CD4-positive, alpha-beta T cell (primary cell): ENCODE measurements around the gene PIKFYVE. TPM values are rescaled to one million over a fixed set of nuclear protein-coding genes. Genes with fewer than 3 reads are reported as not detected.

Experiments used
- ATAC-seq: fragments of 200-7000 bp; cut with Tn5 transposase; one replicate; pipeline ENCODE4 v1.10.0; 2022; ENCODE audit warnings: mild to moderate bottlenecking; ENCODE audit not compliant: poor library complexity
- CTCF ChIA-PET: fragments of 350-600 bp; sonication (Branson Sonifier 250); formaldehyde crosslinking; loops from one replicate; lab custom pipeline; 2021; ENCODE audit warnings: antibody characterized with exemption, inconsistent platforms; lab: Charles Lee
- POLR2A ChIA-PET: fragments of 350-600 bp; sonication (Branson Sonifier 250); formaldehyde crosslinking; loops from one replicate; lab custom pipeline; 2021; ENCODE audit warnings: antibody characterized with exemption, inconsistent platforms; lab: Charles Lee
- DNase-seq, 14 experiments: peaks; one replicate each; pipeline ENCODE4 v3.0.0-alpha.2; 2013 to 2020; ENCODE audit warnings: mixed read lengths in 2 of 14
- H3K27ac ChIP-seq, 2 donors: one replicate each; pipeline versions ENCODE4 v1.5.1 to v1.7.0; 2013; ENCODE audit warnings: low read length in 2 of 2, low read depth in 1 of 2, mild to moderate bottlenecking in 1 of 2
- H3K27me3 ChIP-seq, 2 experiments: 1 replicate in 1 of 2; 2 replicates in 1 of 2; pipeline versions ENCODE4 v1.6.1 to v1.7.0; 2013; ENCODE audit warnings: low read length in 2 of 2, control low read depth in 1 of 2, mild to moderate bottlenecking in 1 of 2, moderate library complexity in 1 of 2; ENCODE audit not compliant: insufficient read depth in 2 of 2, control insufficient read depth in 1 of 2
- H3K36me3 ChIP-seq: one replicate; pipeline ENCODE4 v1.6.1; 2013; ENCODE audit warnings: low read length, control low read depth; ENCODE audit not compliant: insufficient read depth
- H3K4me1 ChIP-seq: one replicate; pipeline ENCODE4 v1.6.1; 2013; ENCODE audit warnings: low read length, control low read depth; ENCODE audit not compliant: insufficient read depth
- H3K4me3 ChIP-seq: one replicate; pipeline ENCODE4 v1.5.1; 2013; ENCODE audit warnings: mild to moderate bottlenecking, low read length, moderate library complexity
- H3K9me3 ChIP-seq, 2 experiments: 1 replicate in 1 of 2; 2 replicates in 1 of 2; pipeline versions ENCODE4 v1.6.1 to v1.7.0; 2013; ENCODE audit warnings: low read length in 2 of 2, mild to moderate bottlenecking in 2 of 2, control low read depth in 1 of 2, moderate library complexity in 1 of 2; ENCODE audit not compliant: control insufficient read depth in 1 of 2, insufficient read depth in 1 of 2
- H3K27ac Mint-ChIP-seq: one replicate; pipeline ENCODE4 v1.8.0; 2020; ENCODE audit warnings: mixed read lengths
- H3K27me3 Mint-ChIP-seq: one replicate; pipeline ENCODE4 v1.8.0; 2021; ENCODE audit warnings: mixed read lengths
- H3K36me3 Mint-ChIP-seq: one replicate; pipeline ENCODE4 v1.8.0; 2021; ENCODE audit warnings: low read depth, mixed read lengths
- H3K4me1 Mint-ChIP-seq: one replicate; pipeline ENCODE4 v1.8.0; 2021; ENCODE audit warnings: low read depth, mixed read lengths
- H3K4me3 Mint-ChIP-seq: one replicate; pipeline ENCODE4 v1.8.0; 2020; ENCODE audit warnings: mild to moderate bottlenecking, mixed read lengths
- H3K9me3 Mint-ChIP-seq: one replicate; pipeline ENCODE4 v1.8.0; 2020; ENCODE audit warnings: mixed read lengths
- intact Hi-C, 2 experiments: fragments of 100-400 bp; cut with DNase I in 1 of 2; cut with micrococcal nuclease in 1 of 2; formaldehyde crosslinking; loops; one replicate each; pipeline versions ENCODE4 v1.15.1 to v1.9.0; 2023 to 2025; cut with DNase I, micrococcal nuclease
- total RNA-seq, 174 experiments: library from RNA in 2 of 174; stranded (reverse) in 2 of 174; gene quantifications; one replicate each; pipeline ENCODE4 v1.2.3 and lab custom pipeline; 2021 to 2026
- TF ChIP-seq, protein P1 (sequence below): fragments of 200-600 bp; IDR thresholded peaks from one replicate; pipeline ENCODE4 v1.8.0; 2022; ENCODE audit warnings: antibody characterized with exemption, mild to moderate bottlenecking

Gene PIKFYVE
- total RNA-seq, 2 experiments from 2014 or later: 29.3 to 29.9 TPM

GRCh38 chr2:208251098-208251497 is 15.0 kb upstream of the PIKFYVE start:
- Mint-ChIP-seq H3K4me1 (peaks cover 18% of the 10 kb centered on the region), H3K27ac (no peak overlapping the region), H3K27me3 (no peaks in the 10 kb centered on the region), H3K9me3 (no peaks in the 10 kb centered on the region), H3K36me3 (peaks cover 77% of the 10 kb centered on the region), H3K4me3 (no peak overlapping the region)
- ChIA-PET CTCF (interaction anchor here (1.2 to 5.6 kb wide), 2 partner anchors 17 to 540 kb away, joined by 4 to 57 read pairs; partner anchors contain the start of genes CCNYL1 and PIKFYVE), POLR2A (no interaction called here)
- ATAC-seq: no peak
- no peak overlapping the region for H3K27ac ChIP-seq
- H3K4me3 ChIP-seq: no peak overlapping the region
- H3K27me3 ChIP-seq: no peaks in the 10 kb centered on the region
- intact Hi-C loops: loop anchor here (5.0 to 10.0 kb wide), 7 partner anchors 79 to 1754 kb away; partner anchors contain the start of genes CCNYL1 (in 1 of the 2), KLF7 (in 1 of the 2), METTL21A (in 1 of the 2) and PLEKHM3 (in 1 of the 2)
- peaks cover 20% of the 10 kb centered on the region for H3K4me1 ChIP-seq
- peaks cover 50% of the 10 kb centered on the region for H3K36me3 ChIP-seq
- H3K9me3 ChIP-seq: no peaks in the 10 kb centered on the region
- no peak for DNase-seq
- TF ChIP-seq, protein P1, sequence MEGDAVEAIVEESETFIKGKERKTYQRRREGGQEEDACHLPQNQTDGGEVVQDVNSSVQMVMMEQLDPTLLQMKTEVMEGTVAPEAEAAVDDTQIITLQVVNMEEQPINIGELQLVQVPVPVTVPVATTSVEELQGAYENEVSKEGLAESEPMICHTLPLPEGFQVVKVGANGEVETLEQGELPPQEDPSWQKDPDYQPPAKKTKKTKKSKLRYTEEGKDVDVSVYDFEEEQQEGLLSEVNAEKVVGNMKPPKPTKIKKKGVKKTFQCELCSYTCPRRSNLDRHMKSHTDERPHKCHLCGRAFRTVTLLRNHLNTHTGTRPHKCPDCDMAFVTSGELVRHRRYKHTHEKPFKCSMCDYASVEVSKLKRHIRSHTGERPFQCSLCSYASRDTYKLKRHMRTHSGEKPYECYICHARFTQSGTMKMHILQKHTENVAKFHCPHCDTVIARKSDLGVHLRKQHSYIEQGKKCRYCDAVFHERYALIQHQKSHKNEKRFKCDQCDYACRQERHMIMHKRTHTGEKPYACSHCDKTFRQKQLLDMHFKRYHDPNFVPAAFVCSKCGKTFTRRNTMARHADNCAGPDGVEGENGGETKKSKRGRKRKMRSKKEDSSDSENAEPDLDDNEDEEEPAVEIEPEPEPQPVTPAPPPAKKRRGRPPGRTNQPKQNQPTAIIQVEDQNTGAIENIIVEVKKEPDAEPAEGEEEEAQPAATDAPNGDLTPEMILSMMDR: no peak

GRCh38 chr2:208252716-208253492 is 13.2 kb upstream of the PIKFYVE start:
- intact Hi-C loops: loop anchor here (5.0 to 10.0 kb wide), 7 partner anchors 81 to 1752 kb away; partner anchors contain the start of genes CCNYL1 (in 1 of the 2), KLF7 (in 1 of the 2), METTL21A (in 1 of the 2) and PLEKHM3 (in 1 of the 2)
- Mint-ChIP-seq H3K27me3 (no peaks in the 10 kb centered on the region), H3K4me3 (peak overlapping the region; percentile 100), H3K36me3 (peaks cover 62% of the 10 kb centered on the region), H3K4me1 (peaks cover 25% of the 10 kb centered on the region), H3K27ac (peak overlapping the region; percentile 74), H3K9me3 (no peaks in the 10 kb centered on the region)
- Histone ChIP-seq H3K4me3 (no peak overlapping the region), H3K36me3 (peaks cover 34% of the 10 kb centered on the region), H3K9me3 (no peaks in the 10 kb centered on the region), H3K27ac (no peak overlapping the region), H3K27me3 (no peaks in the 10 kb centered on the region), H3K4me1 (peaks cover 20% of the 10 kb centered on the region)
- ATAC-seq (no peak), DNase-seq (no peak)
- ChIA-PET CTCF (interaction anchor here (5.6 kb wide), 1 partner anchor 15 kb away, joined by 57 read pairs; the partner anchor contains the start of gene PIKFYVE), POLR2A (interaction anchor here (3.9 kb wide), 1 partner anchor 14 kb away, joined by 51 read pairs; the partner anchor contains the start of gene PIKFYVE)
- TF ChIP-seq, protein P1: no peak

- Histone ChIP-seq H3K9me3 (no peaks in the 10 kb centered on the region), H3K4me3 (peak overlapping the region; percentile 86), H3K36me3 (peaks cover 27% of the 10 kb centered on the region), H3K27ac (peak overlapping the region in 1 of 2 donors; percentile 18), H3K27me3 (no peaks in the 10 kb centered on the region), H3K4me1 (peaks cover 20% of the 10 kb centered on the region)
- ATAC-seq (peak; percentile 1), DNase-seq (no peak)
- CTCF ChIA-PET: interaction anchor here (1.6 to 5.6 kb wide), 2 partner anchors 15 to 1919 kb away, joined by 4 to 57 read pairs; partner anchors contain the start of gene PIKFYVE
- Mint-ChIP-seq H3K4me1 (peaks cover 25% of the 10 kb centered on the region), H3K27ac (peak overlapping the region; percentile 74), H3K27me3 (no peaks in the 10 kb centered on the region), H3K9me3 (no peaks in the 10 kb centered on the region), H3K36me3 (peaks cover 55% of the 10 kb centered on the region), H3K4me3 (peak overlapping the region; percentile 100)
- TF ChIP-seq, protein P1: no peak
- POLR2A ChIA-PET: interaction anchor here (0.7 to 3.9 kb wide), 4 partner anchors 13 to 93 kb away, joined by 3 to 51 read pairs (median 4); partner anchors contain the start of gene PIKFYVE
- intact Hi-C loops: loop anchor here (1.0 to 10.0 kb wide), 8 partner anchors 13 to 1751 kb away; partner anchors contain the start of genes CCNYL1 (in 1 of the 2), KLF7 (in 1 of the 2), METTL21A (in 1 of the 2) and PIKFYVE (in 1 of the 2)
Measured at GRCh38 chr2:208253600-208254117, 12.4 kb upstream of the PIKFYVE start.
